Measurements from ENCODE around the gene RRAS2.

Gene RRAS2

GRCh38 chr11:14376920-14377319 is 17.9 kb upstream of the RRAS2 start:
- H3K4me3 ChIP-seq, result no peak overlapping the region
- H3K9ac ChIP-seq (ENCODE audit: insufficient read length), result no peak overlapping the region
- no peak for DNase-seq (ENCODE audit: low read depth, low spot score)
- no peak overlapping the region for H3K27ac ChIP-seq
- H3K36me3 ChIP-seq (ENCODE audit: insufficient read depth, low read length), result no peaks in the 10 kb centered on the region
- no peaks in the 10 kb centered on the region for H3K9me3 ChIP-seq (ENCODE audit: low read depth, low read length)
- TF ChIP-seq POLR2AphosphoS5 (IDR thresholded peaks at IDR 0.05; ENCODE audit: borderline replicate concordance, low read depth, low read length) (no peak), EZH2 (IDR thresholded peaks at IDR 0.05) (no peak), FOXP2 (optimal IDR thresholded peaks at IDR 0.05; ENCODE audit: control extremely low read depth, extremely low read length, insufficient read depth) (no peak)

- no peak for TF ChIP-seq POLR2AphosphoS5 (IDR thresholded peaks at IDR 0.05; ENCODE audit: borderline replicate concordance, low read depth, low read length)
- no peak for TF ChIP-seq FOXP2 (optimal IDR thresholded peaks at IDR 0.05; ENCODE audit: control extremely low read depth, extremely low read length, insufficient read depth)
- no peak for TF ChIP-seq EZH2 (IDR thresholded peaks at IDR 0.05)
- H3K27ac ChIP-seq, result no peak overlapping the region
- H3K4me3 ChIP-seq, result no peak overlapping the region
- no peak for DNase-seq (ENCODE audit: low read depth, low spot score)
- no peaks in the 10 kb centered on the region for H3K36me3 ChIP-seq (ENCODE audit: insufficient read depth, low read length)
- no peaks in the 10 kb centered on the region for H3K9me3 ChIP-seq (ENCODE audit: low read depth, low read length)
- H3K9ac ChIP-seq (ENCODE audit: insufficient read length), result no peak overlapping the region
Measured at GRCh38 chr11:14374922-14375830, 16.2 kb upstream of the RRAS2 start.

GRCh38 chr11:14373941-14374646 is 15.1 kb upstream of the RRAS2 start:
- H3K9ac ChIP-seq (ENCODE audit: insufficient read length), result no peak overlapping the region

GRCh38 chr11:14372011-14372410 is 13.0 kb upstream of the RRAS2 start:
- Histone ChIP-seq H3K36me3 (ENCODE audit: insufficient read depth, low read length) (no peaks in the 10 kb centered on the region), H3K27ac (no peak overlapping the region), H3K4me3 (no peak overlapping the region), H3K9me3 (ENCODE audit: low read depth, low read length) (no peaks in the 10 kb centered on the region), H3K9ac (ENCODE audit: insufficient read length) (no peak overlapping the region)
- no peak for TF ChIP-seq POLR2AphosphoS5 (IDR thresholded peaks at IDR 0.05; ENCODE audit: borderline replicate concordance, low read depth, low read length)
- no peak for TF ChIP-seq EZH2 (IDR thresholded peaks at IDR 0.05)
- no peak for TF ChIP-seq FOXP2 (optimal IDR thresholded peaks at IDR 0.05; ENCODE audit: control extremely low read depth, extremely low read length, insufficient read depth)
- DNase-seq (ENCODE audit: low read depth, low spot score), result no peak

More at GRCh38 chr11:14373941-14374646, 15.1 kb upstream of the RRAS2 start:
- no peak for DNase-seq (ENCODE audit: low read depth, low spot score)
- Histone ChIP-seq H3K9me3 (ENCODE audit: low read depth, low read length) (no peaks in the 10 kb centered on the region), H3K4me3 (no peak overlapping the region), H3K27ac (no peak overlapping the region), H3K36me3 (ENCODE audit: insufficient read depth, low read length) (no peaks in the 10 kb centered on the region)
- TF ChIP-seq POLR2AphosphoS5 (IDR thresholded peaks at IDR 0.05; ENCODE audit: borderline replicate concordance, low read depth, low read length) (no peak), FOXP2 (optimal IDR thresholded peaks at IDR 0.05; ENCODE audit: control extremely low read depth, extremely low read length, insufficient read depth) (no peak), EZH2 (IDR thresholded peaks at IDR 0.05) (no peak)

GRCh38 chr11:14371249-14371648 is 12.3 kb upstream of the RRAS2 start:
- Histone ChIP-seq H3K9me3 (ENCODE audit: low read depth, low read length) (no peaks in the 10 kb centered on the region), H3K36me3 (ENCODE audit: insufficient read depth, low read length) (no peaks in the 10 kb centered on the region), H3K9ac (ENCODE audit: insufficient read length) (no peak overlapping the region), H3K27ac (no peak overlapping the region), H3K4me3 (no peak overlapping the region)
- DNase-seq (ENCODE audit: low read depth, low spot score), result no peak
- TF ChIP-seq FOXP2 (optimal IDR thresholded peaks at IDR 0.05; ENCODE audit: control extremely low read depth, extremely low read length, insufficient read depth), result no peak
- TF ChIP-seq POLR2AphosphoS5 (IDR thresholded peaks at IDR 0.05; ENCODE audit: borderline replicate concordance, low read depth, low read length), result no peak
- no peak for TF ChIP-seq EZH2 (IDR thresholded peaks at IDR 0.05)

- TF ChIP-seq FOXP2 (optimal IDR thresholded peaks at IDR 0.05; ENCODE audit: control extremely low read depth, extremely low read length, insufficient read depth) (no peak), EZH2 (IDR thresholded peaks at IDR 0.05) (no peak), POLR2AphosphoS5 (IDR thresholded peaks at IDR 0.05; ENCODE audit: borderline replicate concordance, low read depth, low read length) (no peak)
- no peak for DNase-seq (ENCODE audit: low read depth, low spot score)
- no peaks in the 10 kb centered on the region for H3K36me3 ChIP-seq (ENCODE audit: insufficient read depth, low read length)
- no peak overlapping the region for H3K9ac ChIP-seq (ENCODE audit: insufficient read length)
- no peak overlapping the region for H3K4me3 ChIP-seq
- H3K27ac ChIP-seq, result no peak overlapping the region
- no peaks in the 10 kb centered on the region for H3K9me3 ChIP-seq (ENCODE audit: low read depth, low read length)
Measured at GRCh38 chr11:14370496-14370895, 11.5 kb upstream of the RRAS2 start.

- H3K9ac ChIP-seq (ENCODE audit: insufficient read length), result no peak overlapping the region
- TF ChIP-seq FOXP2 (optimal IDR thresholded peaks at IDR 0.05; ENCODE audit: control extremely low read depth, extremely low read length, insufficient read depth), result no peak
- TF ChIP-seq POLR2AphosphoS5 (IDR thresholded peaks at IDR 0.05; ENCODE audit: borderline replicate concordance, low read depth, low read length), result no peak
- no peak for TF ChIP-seq EZH2 (IDR thresholded peaks at IDR 0.05)
Measured at GRCh38 chr11:14369598-14369997, 10.6 kb upstream of the RRAS2 start.

GRCh38 chr11:14366936-14367335 is 8.0 kb upstream of the RRAS2 start:
- Histone ChIP-seq H3K36me3 (ENCODE audit: insufficient read depth, low read length) (no peaks in the 10 kb centered on the region), H3K9me3 (ENCODE audit: low read depth, low read length) (no peaks in the 10 kb centered on the region), H3K9ac (ENCODE audit: insufficient read length) (no peak overlapping the region), H3K4me3 (no peak overlapping the region), H3K27ac (no peak overlapping the region)
- DNase-seq (ENCODE audit: low read depth, low spot score), result no peak
- TF ChIP-seq POLR2AphosphoS5 (IDR thresholded peaks at IDR 0.05; ENCODE audit: borderline replicate concordance, low read depth, low read length) (no peak), EZH2 (IDR thresholded peaks at IDR 0.05) (no peak), FOXP2 (optimal IDR thresholded peaks at IDR 0.05; ENCODE audit: control extremely low read depth, extremely low read length, insufficient read depth) (no peak)

More at GRCh38 chr11:14369598-14369997, 10.6 kb upstream of the RRAS2 start:
- no peaks in the 10 kb centered on the region for H3K36me3 ChIP-seq (ENCODE audit: insufficient read depth, low read length)
- H3K27ac ChIP-seq, result no peak overlapping the region
- H3K4me3 ChIP-seq, result no peak overlapping the region
- no peaks in the 10 kb centered on the region for H3K9me3 ChIP-seq (ENCODE audit: low read depth, low read length)
- no peak for DNase-seq (ENCODE audit: low read depth, low spot score)

Data from SK-N-MC (cell line).